ENCODE results near the gene LMF1.

- TF ChIP-seq, protein P1, sequence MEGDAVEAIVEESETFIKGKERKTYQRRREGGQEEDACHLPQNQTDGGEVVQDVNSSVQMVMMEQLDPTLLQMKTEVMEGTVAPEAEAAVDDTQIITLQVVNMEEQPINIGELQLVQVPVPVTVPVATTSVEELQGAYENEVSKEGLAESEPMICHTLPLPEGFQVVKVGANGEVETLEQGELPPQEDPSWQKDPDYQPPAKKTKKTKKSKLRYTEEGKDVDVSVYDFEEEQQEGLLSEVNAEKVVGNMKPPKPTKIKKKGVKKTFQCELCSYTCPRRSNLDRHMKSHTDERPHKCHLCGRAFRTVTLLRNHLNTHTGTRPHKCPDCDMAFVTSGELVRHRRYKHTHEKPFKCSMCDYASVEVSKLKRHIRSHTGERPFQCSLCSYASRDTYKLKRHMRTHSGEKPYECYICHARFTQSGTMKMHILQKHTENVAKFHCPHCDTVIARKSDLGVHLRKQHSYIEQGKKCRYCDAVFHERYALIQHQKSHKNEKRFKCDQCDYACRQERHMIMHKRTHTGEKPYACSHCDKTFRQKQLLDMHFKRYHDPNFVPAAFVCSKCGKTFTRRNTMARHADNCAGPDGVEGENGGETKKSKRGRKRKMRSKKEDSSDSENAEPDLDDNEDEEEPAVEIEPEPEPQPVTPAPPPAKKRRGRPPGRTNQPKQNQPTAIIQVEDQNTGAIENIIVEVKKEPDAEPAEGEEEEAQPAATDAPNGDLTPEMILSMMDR (IDR thresholded peaks at IDR 0.05): no peak
- TF ChIP-seq POLR2A (IDR thresholded peaks at IDR 0.05) (no peak), EP300 (IDR thresholded peaks at IDR 0.05) (no peak)
These were observed 13.4 kb upstream of the LMF1 start for GRCh38 chr16:984121-984694.
